Measurements from ENCODE around the gene ATP6V0A1. TPM values are rescaled to one million over a fixed set of nuclear protein-coding genes. Genes with fewer than 3 reads are reported as not detected.

The ATP6V0A1 gene
- total RNA-seq, 1 experiment from 2014 or later: 53.4 TPM

DNA sequence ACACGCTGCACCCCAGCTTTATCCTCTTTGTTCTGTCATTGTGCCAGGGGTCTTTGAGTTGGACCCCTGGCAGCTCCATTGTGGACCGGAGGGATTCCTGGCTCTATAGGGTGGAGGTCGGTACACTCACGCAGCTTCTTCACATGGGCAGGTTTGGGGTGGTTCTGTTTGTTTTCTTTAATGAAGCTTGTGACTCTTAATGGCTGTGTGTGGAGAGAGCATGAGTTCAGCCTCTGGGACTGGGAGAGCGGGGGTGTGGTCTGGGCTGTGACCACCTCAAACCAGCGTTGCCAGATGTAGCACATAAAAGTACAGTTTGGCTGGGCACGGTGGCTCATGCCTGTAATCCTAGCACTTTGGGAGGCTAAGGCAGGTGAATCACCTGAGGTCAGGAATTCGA, 56.2 kb downstream of the ATP6V0A1 start:
- ATAC-seq: no peak
- POLR2A ChIA-PET: no interaction called here
- no peaks in the 10 kb centered on the region for H3K27me3 ChIP-seq (ENCODE audit: control insufficient read depth, insufficient read depth, low read length)
- TF ChIP-seq, protein P1, sequence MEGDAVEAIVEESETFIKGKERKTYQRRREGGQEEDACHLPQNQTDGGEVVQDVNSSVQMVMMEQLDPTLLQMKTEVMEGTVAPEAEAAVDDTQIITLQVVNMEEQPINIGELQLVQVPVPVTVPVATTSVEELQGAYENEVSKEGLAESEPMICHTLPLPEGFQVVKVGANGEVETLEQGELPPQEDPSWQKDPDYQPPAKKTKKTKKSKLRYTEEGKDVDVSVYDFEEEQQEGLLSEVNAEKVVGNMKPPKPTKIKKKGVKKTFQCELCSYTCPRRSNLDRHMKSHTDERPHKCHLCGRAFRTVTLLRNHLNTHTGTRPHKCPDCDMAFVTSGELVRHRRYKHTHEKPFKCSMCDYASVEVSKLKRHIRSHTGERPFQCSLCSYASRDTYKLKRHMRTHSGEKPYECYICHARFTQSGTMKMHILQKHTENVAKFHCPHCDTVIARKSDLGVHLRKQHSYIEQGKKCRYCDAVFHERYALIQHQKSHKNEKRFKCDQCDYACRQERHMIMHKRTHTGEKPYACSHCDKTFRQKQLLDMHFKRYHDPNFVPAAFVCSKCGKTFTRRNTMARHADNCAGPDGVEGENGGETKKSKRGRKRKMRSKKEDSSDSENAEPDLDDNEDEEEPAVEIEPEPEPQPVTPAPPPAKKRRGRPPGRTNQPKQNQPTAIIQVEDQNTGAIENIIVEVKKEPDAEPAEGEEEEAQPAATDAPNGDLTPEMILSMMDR (IDR thresholded peaks at IDR 0.05): no peak
- TF ChIP-seq, protein P2, sequence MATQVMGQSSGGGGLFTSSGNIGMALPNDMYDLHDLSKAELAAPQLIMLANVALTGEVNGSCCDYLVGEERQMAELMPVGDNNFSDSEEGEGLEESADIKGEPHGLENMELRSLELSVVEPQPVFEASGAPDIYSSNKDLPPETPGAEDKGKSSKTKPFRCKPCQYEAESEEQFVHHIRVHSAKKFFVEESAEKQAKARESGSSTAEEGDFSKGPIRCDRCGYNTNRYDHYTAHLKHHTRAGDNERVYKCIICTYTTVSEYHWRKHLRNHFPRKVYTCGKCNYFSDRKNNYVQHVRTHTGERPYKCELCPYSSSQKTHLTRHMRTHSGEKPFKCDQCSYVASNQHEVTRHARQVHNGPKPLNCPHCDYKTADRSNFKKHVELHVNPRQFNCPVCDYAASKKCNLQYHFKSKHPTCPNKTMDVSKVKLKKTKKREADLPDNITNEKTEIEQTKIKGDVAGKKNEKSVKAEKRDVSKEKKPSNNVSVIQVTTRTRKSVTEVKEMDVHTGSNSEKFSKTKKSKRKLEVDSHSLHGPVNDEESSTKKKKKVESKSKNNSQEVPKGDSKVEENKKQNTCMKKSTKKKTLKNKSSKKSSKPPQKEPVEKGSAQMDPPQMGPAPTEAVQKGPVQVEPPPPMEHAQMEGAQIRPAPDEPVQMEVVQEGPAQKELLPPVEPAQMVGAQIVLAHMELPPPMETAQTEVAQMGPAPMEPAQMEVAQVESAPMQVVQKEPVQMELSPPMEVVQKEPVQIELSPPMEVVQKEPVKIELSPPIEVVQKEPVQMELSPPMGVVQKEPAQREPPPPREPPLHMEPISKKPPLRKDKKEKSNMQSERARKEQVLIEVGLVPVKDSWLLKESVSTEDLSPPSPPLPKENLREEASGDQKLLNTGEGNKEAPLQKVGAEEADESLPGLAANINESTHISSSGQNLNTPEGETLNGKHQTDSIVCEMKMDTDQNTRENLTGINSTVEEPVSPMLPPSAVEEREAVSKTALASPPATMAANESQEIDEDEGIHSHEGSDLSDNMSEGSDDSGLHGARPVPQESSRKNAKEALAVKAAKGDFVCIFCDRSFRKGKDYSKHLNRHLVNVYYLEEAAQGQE (IDR thresholded peaks at IDR 0.05; ENCODE audit: insufficient read depth in 1 of 2, low read depth in 2 of 2, low read length in 1 of 2): no peak
- TF ChIP-seq TCF7L2 (IDR thresholded peaks at IDR 0.05; ENCODE audit: low read depth, low read length) (no peak), POLR2AphosphoS5 (IDR thresholded peaks at IDR 0.05; ENCODE audit: low read depth, low read length) (no peak), SIN3A (IDR thresholded peaks at IDR 0.05; ENCODE audit: borderline replicate concordance, insufficient read depth, low read depth, low read length) (no peak)
- DNase-seq (ENCODE audit: low read depth, low spot score): no peak
- no TSS peak for BruUV-seq (replicated peaks)
- peaks cover 34% of the 10 kb centered on the region for H3K4me1 ChIP-seq (ENCODE audit: control insufficient read depth, insufficient read depth, low read length)
- no peaks in the 10 kb centered on the region for H3K9me3 ChIP-seq (ENCODE audit: control insufficient read depth, insufficient read depth, low read depth, low read length)
- no peak overlapping the region for H3K27ac ChIP-seq (ENCODE audit: low read length)
- no peaks in the 10 kb centered on the region for H3K36me3 ChIP-seq (ENCODE audit: control insufficient read depth, insufficient read depth, low read length)
- intact Hi-C loops (cut with micrococcal nuclease; ENCODE audit: unreplicated experiment): no loop called here
- CTCF ChIA-PET: no interaction called here
- no peak overlapping the region for H3K4me3 ChIP-seq (ENCODE audit: low read depth in 2 of 2, low read length in 2 of 2)
- in situ Hi-C loops (cut with HindIII; ENCODE audit: low pct_unique_long_range_greater_than_20kb, low sequenced_read_pairs): no loop called here

DNA sequence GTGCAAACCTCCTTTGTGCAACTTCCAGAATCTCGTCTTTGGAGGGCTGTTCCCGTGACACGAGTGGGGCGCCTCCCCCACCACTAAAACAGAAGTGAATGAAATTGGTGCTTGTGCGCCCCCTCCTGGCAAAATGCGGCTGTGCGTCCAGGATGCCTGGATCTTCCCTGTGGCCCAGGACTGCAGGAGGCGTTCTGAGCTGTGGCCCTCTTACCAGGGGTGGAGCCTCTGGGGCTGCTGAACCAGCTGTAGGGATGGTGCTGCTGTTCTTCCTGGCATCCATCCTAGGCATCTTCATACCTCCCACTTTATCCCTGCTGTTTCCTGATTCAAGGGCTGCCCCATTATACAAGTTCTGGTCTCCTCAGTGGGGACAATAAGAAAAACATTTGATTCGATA, 58.8 kb downstream of the ATP6V0A1 start:
- BruUV-seq (replicated peaks): no TSS peak
- CTCF ChIA-PET: interaction anchor here (0.6 to 1.3 kb wide), 3 partner anchors 10 to 203 kb away, joined by 5 read pairs; partner anchors contain the start of gene CAVIN1
- Histone ChIP-seq H3K4me3 (ENCODE audit: low read depth in 2 of 2, low read length in 2 of 2) (no peak overlapping the region), H3K27me3 (ENCODE audit: control insufficient read depth, insufficient read depth, low read length) (no peaks in the 10 kb centered on the region), H3K36me3 (ENCODE audit: control insufficient read depth, insufficient read depth, low read length) (no peaks in the 10 kb centered on the region), H3K9me3 (ENCODE audit: control insufficient read depth, insufficient read depth, low read depth, low read length) (no peaks in the 10 kb centered on the region), H3K27ac (ENCODE audit: low read length) (peak overlapping the region; percentile 97), H3K4me1 (ENCODE audit: control insufficient read depth, insufficient read depth, low read length) (peaks cover 60% of the 10 kb centered on the region)
- peak; percentile 75 for ATAC-seq
- in situ Hi-C loops (cut with HindIII; ENCODE audit: low pct_unique_long_range_greater_than_20kb, low sequenced_read_pairs): no loop called here
- DNase-seq (ENCODE audit: low read depth, low spot score): no peak
- intact Hi-C loops (cut with micrococcal nuclease; ENCODE audit: unreplicated experiment): no loop called here
- POLR2A ChIA-PET: no interaction called here
- TF ChIP-seq, protein P2 (IDR thresholded peaks at IDR 0.05; ENCODE audit: insufficient read depth in 1 of 2, low read depth in 2 of 2, low read length in 1 of 2): no peak
- no peak for TF ChIP-seq TCF7L2 (IDR thresholded peaks at IDR 0.05; ENCODE audit: low read depth, low read length)
- TF ChIP-seq POLR2AphosphoS5 (IDR thresholded peaks at IDR 0.05; ENCODE audit: low read depth, low read length): no peak
- TF ChIP-seq, protein P1 (IDR thresholded peaks at IDR 0.05): peak; percentile 88
- no peak for TF ChIP-seq SIN3A (IDR thresholded peaks at IDR 0.05; ENCODE audit: borderline replicate concordance, insufficient read depth, low read depth, low read length)

All from Panc1 (cell line).